MM.1S (cell line): ENCODE data around the gene DDX31.

ENCODE experiments used
- EZH2 ChIP-seq: fragments of 300-600 bp; sonication (generic); optimal IDR thresholded peaks from 2 replicates; pipeline ENCODE3; 2017; ENCODE audit warnings: low read depth, mild to moderate bottlenecking, antibody characterized with exemption, low read length, mixed read lengths
- TF ChIP-seq, protein P1 (sequence below): fragments of 300-600 bp; sonication (generic); IDR thresholded peaks from 2 replicates; pipeline ENCODE4 v1.5.1; 2016; ENCODE audit warnings: antibody characterized with exemption, low read length, mixed read lengths

- TF ChIP-seq, protein P1, sequence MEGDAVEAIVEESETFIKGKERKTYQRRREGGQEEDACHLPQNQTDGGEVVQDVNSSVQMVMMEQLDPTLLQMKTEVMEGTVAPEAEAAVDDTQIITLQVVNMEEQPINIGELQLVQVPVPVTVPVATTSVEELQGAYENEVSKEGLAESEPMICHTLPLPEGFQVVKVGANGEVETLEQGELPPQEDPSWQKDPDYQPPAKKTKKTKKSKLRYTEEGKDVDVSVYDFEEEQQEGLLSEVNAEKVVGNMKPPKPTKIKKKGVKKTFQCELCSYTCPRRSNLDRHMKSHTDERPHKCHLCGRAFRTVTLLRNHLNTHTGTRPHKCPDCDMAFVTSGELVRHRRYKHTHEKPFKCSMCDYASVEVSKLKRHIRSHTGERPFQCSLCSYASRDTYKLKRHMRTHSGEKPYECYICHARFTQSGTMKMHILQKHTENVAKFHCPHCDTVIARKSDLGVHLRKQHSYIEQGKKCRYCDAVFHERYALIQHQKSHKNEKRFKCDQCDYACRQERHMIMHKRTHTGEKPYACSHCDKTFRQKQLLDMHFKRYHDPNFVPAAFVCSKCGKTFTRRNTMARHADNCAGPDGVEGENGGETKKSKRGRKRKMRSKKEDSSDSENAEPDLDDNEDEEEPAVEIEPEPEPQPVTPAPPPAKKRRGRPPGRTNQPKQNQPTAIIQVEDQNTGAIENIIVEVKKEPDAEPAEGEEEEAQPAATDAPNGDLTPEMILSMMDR = no peak
- TF ChIP-seq EZH2 = no peak
These were observed 124.2 kb downstream of the DDX31 start for GRCh38 chr9:132545578-132545977.
